Measurements from ENCODE around the gene XNDC1N.

Gene XNDC1N

GRCh38 chr11:71927820-71928736 is at the start of gene XNDC1N:
TSS of gene XNDC1N (minus strand) at chr11:71928594. CDS start at chr11:71923353, 5,241 bp downstream.
- peak; percentile 88 for DNase-seq

- DNase-seq, result no peak
These were observed 49.5 kb upstream of the XNDC1N start for GRCh38 chr11:71977743-71978418.

GRCh38 chr11:71977090-71977489 is 48.7 kb upstream of the XNDC1N start:
- no peak for DNase-seq

- no peak for DNase-seq
These were observed 48.2 kb upstream of the XNDC1N start for GRCh38 chr11:71976551-71976950.

- DNase-seq, result no peak
These were observed 43.3 kb upstream of the XNDC1N start for GRCh38 chr11:71971680-71972079.

- DNase-seq, result no peak
These were observed 36.2 kb upstream of the XNDC1N start for GRCh38 chr11:71964641-71965040.

- DNase-seq, result no peak
These were observed 35.1 kb upstream of the XNDC1N start for GRCh38 chr11:71963468-71963867.

- DNase-seq, result no peak
These were observed 34.1 kb upstream of the XNDC1N start for GRCh38 chr11:71962428-71963038.

- no peak for DNase-seq
These were observed 27.6 kb upstream of the XNDC1N start for GRCh38 chr11:71955898-71956456.

GRCh38 chr11:71951741-71952310 is 23.4 kb upstream of the XNDC1N start:
- no peak for DNase-seq

GRCh38 chr11:71949034-71949433 is 20.6 kb upstream of the XNDC1N start:
- no peak for DNase-seq

GRCh38 chr11:71948314-71949027 is 20.1 kb upstream of the XNDC1N start:
- DNase-seq, result no peak

GRCh38 chr11:71947498-71947897 is 19.1 kb upstream of the XNDC1N start:
- DNase-seq, result no peak

- DNase-seq, result no peak
These were observed 17.8 kb upstream of the XNDC1N start for GRCh38 chr11:71946144-71946571.

GRCh38 chr11:71940561-71941219 is 12.3 kb upstream of the XNDC1N start:
- no peak for DNase-seq

GRCh38 chr11:71937826-71938225 is 9.4 kb upstream of the XNDC1N start:
- no peak for DNase-seq

GRCh38 chr11:71936825-71937224 is 8.4 kb upstream of the XNDC1N start:
- no peak for DNase-seq

- DNase-seq, result no peak
These were observed 7.0 kb upstream of the XNDC1N start for GRCh38 chr11:71935338-71935925.

- DNase-seq, result no peak
These were observed 5.8 kb upstream of the XNDC1N start for GRCh38 chr11:71934213-71934612.

- no peak for DNase-seq
These were observed 4.9 kb upstream of the XNDC1N start for GRCh38 chr11:71933141-71933933.

Data from right forelimb (tissue), 1 donor.